Kidney (tissue), 14 donors: Measurements from ENCODE around the gene NSMCE4A. TPM values are rescaled to one million over a fixed set of nuclear protein-coding genes. Genes with fewer than 3 reads are reported as not detected.

Source experiments
- DNase-seq, 5 donors: peaks; one replicate each; pipeline ENCODE4 v3.0.0-alpha.2; 2013 to 2020
- FAIRE-seq: peaks from 2 replicates; lab custom pipeline; 2012; peaks lifted over from hg19 to GRCh38; lab: Jason Lieb, UNC
- H3K27ac ChIP-seq, 2 donors: one replicate each; pipeline ENCODE4 v1.7.0; 2013; ENCODE audit warnings: low read depth in 2 of 2, low read length in 2 of 2, inconsistent platforms in 1 of 2
- H3K27me3 ChIP-seq: one replicate; pipeline ENCODE4 v1.7.1; 2013; ENCODE audit warnings: low read length, inconsistent platforms; ENCODE audit not compliant: control insufficient read depth, insufficient read depth
- H3K36me3 ChIP-seq, 3 donors: one replicate each; pipeline versions ENCODE4 v1.7.0 to v1.7.1; 2013; ENCODE audit warnings: low read length in 3 of 3, control low read depth in 1 of 3, inconsistent platforms in 1 of 3; ENCODE audit not compliant: insufficient read depth in 3 of 3, control insufficient read depth in 2 of 3
- H3K4me1 ChIP-seq, 3 donors: one replicate each; pipeline versions ENCODE4 v1.7.0 to v1.7.1; 2013; ENCODE audit warnings: low read length in 3 of 3, inconsistent platforms in 1 of 3, low read depth in 1 of 3; ENCODE audit not compliant: control insufficient read depth in 2 of 3, insufficient read depth in 2 of 3
- H3K4me3 ChIP-seq, 3 donors: one replicate each; pipeline versions ENCODE4 v1.7.0 to v1.8.1; 2013; ENCODE audit warnings: low read length in 3 of 3, control low read depth in 1 of 3, inconsistent platforms in 1 of 3
- H3K9ac ChIP-seq, 3 donors: one replicate each; pipeline versions ENCODE4 v1.7.0 to v1.7.1; 2013; ENCODE audit warnings: low read length in 3 of 3, control low read depth in 1 of 3, inconsistent platforms in 1 of 3
- H3K9me3 ChIP-seq, 3 donors: one replicate each; pipeline versions ENCODE4 v1.7.0 to v1.7.1; 2013; ENCODE audit warnings: low read length in 3 of 3, control low read depth in 1 of 3, inconsistent platforms in 1 of 3; ENCODE audit not compliant: control insufficient read depth in 2 of 3, insufficient read depth in 1 of 3
- CTCF ChIP-seq: IDR thresholded peaks from 3 replicates; pipeline ENCODE4 v1.5.1; 2012; ENCODE audit warnings: mild to moderate bottlenecking, moderate library complexity, borderline replicate concordance; ENCODE audit not compliant: insufficient read depth; ENCODE audit errors: extremely low read depth
- intact Hi-C: fragments of 100-400 bp; cut with DNase I; formaldehyde crosslinking; loops from one replicate; pipeline ENCODE4 v1.11.1; 2022
- polyA plus RNA-seq: library from polyadenylated mRNA; stranded (reverse); fragments of 350-450 nt; fragmentation: Illumina TruSeq; extraction: RNeasy Lipid Tissue Mini Kit (QIAGEN cat#74804); gene quantifications from one replicate; pipeline ENCODE4 v1.2.3, GENCODE V29; 2014; ENCODE audit warnings: low read depth, low replicate concordance; ENCODE audit not compliant: insufficient read depth
- total RNA-seq: library from RNA; stranded (reverse); fragmentation: NEBNext Ultra II Directional; extraction: Animal tissue kit (Norgen Biotek cat#: 25700); gene quantifications from one replicate; pipeline ENCODE4 v1.2.1, GENCODE V29; 2021
- donor health status: control.
- donor health status: control.
- donor health status: control.
- donor health status: control.
- donor health status: control.
- donor health status: DM: yes; HTN: yes; CAD: no.
- donor health status: Normal renal cell carcinoma (clear cell type).

Gene NSMCE4A
- total and polyA plus RNA-seq, 2 donors from 2014 or later, result 36.3 to 36.4 TPM

GRCh38 chr10:121926671-121927317, 48.2 kb downstream of the NSMCE4A start:
- Histone ChIP-seq H3K27me3 (no peaks in the 10 kb centered on the region), H3K36me3 (peaks cover 0 to 2% (median 2%) of the 10 kb centered on the region in 3 donors), H3K4me1 (peaks cover 0 to 16% (median 2%) of the 10 kb centered on the region in 3 donors), H3K9ac (peak overlapping the region; percentile 63 to 96 (median 76)), H3K9me3 (no peaks in the 10 kb centered on the region), H3K27ac (peak overlapping the region; percentile 93 to 96), H3K4me3 (peak overlapping the region; percentile 76 to 94 (median 94))
- no peak for TF ChIP-seq CTCF
- intact Hi-C loops, result no loop called here
- FAIRE-seq (no peak), DNase-seq (peak in 3 of 5 donors; percentile 55 to 68 (median 65))

- Histone ChIP-seq H3K27me3 (no peaks in the 10 kb centered on the region), H3K27ac (peak overlapping the region in 1 of 2 donors; percentile 93), H3K4me3 (peak overlapping the region in 2 of 3 donors; percentile 24 to 94), H3K4me1 (peaks cover 0 to 16% (median 2%) of the 10 kb centered on the region in 3 donors), H3K9me3 (no peaks in the 10 kb centered on the region), H3K36me3 (peaks cover 0 to 4% (median 2%) of the 10 kb centered on the region in 3 donors), H3K9ac (peak overlapping the region in 1 of 3 donors; percentile 96)
- intact Hi-C loops, result no loop called here
- no peak for TF ChIP-seq CTCF
- FAIRE-seq (no peak), DNase-seq (no peak)
Measured at GRCh38 chr10:121926157-121926556, 48.9 kb downstream of the NSMCE4A start.

- TF ChIP-seq CTCF, result no peak
- Histone ChIP-seq H3K9me3 (no peaks in the 10 kb centered on the region), H3K4me1 (no peaks in the 10 kb centered on the region), H3K4me3 (no peak overlapping the region), H3K9ac (no peak overlapping the region), H3K36me3 (peaks cover 0 to 5% (median 4%) of the 10 kb centered on the region in 3 donors), H3K27me3 (no peaks in the 10 kb centered on the region), H3K27ac (no peak overlapping the region)
- no peak for DNase-seq
- intact Hi-C loops, result no loop called here
- FAIRE-seq, result no peak
Measured at GRCh38 chr10:121921238-121921931, 53.6 kb downstream of the NSMCE4A start.
